ENCODE data around the gene NPBWR2.
A peak's percentile ranks its signal among the peaks of the same experiment; 100 is the strongest.

The NPBWR2 gene

DNA sequence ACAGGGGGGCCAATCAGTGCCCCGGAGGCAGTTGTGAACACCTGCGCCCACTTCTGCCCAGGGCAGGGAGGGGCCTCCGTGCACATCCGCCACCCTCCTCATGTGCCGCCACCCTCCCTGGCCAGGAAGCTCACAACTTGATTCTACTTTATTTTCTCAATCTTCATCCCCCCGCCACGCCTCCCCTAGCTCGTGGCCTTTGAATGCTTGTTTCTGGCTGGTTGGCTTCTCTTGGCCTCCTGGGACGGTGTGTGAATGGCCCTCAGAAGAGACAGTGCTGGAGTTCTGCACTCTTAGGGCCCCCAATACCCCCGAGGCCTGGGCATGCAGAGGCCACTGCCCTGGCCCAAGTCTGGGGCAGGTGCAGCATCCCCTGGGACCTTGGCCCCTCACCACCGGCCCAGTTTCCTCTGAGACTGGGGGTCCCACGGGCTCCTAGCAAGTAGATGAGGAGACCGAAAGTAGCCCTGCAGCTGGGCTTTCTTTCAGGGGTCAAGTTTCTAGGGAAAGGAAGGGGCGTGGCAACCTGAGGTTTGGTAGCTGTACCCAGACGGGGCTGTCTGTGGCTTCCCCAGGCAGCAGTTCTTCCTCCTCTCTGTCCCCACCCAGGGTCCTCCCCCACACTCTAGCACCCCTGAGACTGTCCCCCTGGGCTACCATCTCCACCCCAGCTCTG, 29.4 kb downstream of the NPBWR2 start:
- peak overlapping the region in 20 of 21 experiments; percentile 21 to 94 (median 84) for H3K27ac ChIP-seq
- peak overlapping the region; percentile 62 to 88 (median 74) for H3K4me3 ChIP-seq

DNA sequence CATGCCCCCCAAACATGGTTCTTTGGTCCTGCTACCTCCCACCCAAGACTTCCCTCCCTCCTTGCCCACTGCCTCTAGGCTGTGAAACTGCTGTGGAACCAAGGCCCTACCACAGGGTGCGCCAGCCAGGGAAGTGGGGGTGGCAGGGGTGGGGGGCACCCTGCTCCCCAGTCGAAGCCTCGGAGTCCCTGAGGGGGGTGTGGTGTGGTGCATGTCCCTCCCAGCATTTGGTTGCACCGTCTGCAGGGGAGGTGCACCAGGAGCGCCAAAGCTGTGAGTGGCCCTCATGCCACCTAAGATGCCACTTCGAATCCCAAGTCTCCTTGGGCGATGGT, 29.9 kb downstream of the NPBWR2 start:
- peak overlapping the region; percentile 62 to 88 (median 74) for H3K4me3 ChIP-seq
- H3K27ac ChIP-seq: peak overlapping the region in 18 of 21 experiments; percentile 5 to 94 (median 84)

DNA sequence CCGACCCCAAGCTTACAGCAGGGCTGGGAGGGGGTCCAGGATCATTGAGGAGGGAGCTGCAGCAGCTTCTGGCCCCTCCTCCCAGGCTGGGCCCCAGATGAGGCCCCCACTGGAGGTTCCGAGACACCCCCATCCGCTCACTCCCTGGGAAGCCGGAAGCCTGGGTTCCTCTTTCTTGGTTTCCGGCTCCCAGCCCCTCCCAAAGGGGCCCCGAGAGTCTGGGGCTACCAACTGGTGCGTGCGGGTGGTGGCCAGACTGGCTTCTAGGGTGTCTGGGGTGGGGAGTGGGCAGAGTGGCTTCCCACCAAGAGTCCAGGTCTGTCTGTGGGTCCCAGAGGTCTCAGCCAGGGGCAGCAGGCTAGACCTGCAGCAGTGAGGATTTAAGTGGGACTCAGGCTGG, 30.3 kb downstream of the NPBWR2 start:
- Histone ChIP-seq H3K27ac (peak overlapping the region in 19 of 21 experiments; percentile 5 to 94 (median 84)), H3K4me3 (peak overlapping the region; percentile 62 to 88 (median 74))

DNA sequence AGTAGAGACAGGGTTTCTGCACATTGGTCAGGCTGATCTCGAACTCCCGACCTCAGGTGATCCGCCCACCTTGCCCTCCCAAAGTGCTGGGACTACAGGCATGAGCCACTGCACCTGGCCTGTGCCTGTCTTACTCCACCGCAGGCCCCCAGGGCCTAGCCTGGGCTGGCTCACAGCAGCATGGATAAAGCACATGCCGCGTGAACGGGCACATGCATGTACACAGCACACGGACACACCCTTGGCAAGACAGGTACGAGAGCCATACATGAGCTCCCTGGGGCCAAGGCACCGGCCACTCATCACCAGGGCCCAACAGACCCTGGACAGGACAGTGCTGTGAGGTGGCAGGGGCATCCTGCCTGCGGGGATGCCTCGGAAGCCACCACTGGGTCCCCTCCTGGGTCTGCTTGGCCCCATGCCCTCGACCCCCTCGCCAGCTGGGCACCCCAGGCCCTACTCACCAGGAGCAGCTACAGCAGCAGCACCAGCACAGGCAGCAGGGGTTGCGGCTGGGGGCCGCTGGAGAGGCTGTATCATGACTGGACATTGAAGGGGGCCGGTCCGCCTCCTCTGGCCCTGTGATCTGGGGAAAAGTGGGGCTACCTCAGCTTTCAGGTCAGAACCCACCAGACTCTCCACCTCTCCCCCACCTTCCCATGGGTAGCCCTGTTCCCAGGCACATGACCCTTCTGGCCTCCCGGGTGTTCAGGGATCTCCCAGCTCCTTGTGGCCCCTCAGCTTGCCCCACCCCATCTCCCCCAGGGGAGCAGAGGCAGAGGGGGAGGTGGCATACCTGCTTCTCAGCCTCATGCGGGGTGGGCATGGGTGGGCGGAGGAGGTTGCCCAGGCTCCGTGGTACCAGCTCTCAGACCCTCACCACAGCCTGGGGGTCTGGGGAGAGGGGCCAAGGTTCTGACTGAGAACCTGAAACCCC, 31.0 kb downstream of the NPBWR2 start:
- Histone ChIP-seq H3K4me3 (peak overlapping the region in 5 of 7 experiments; percentile 62 to 83 (median 74)), H3K27ac (peak overlapping the region in 19 of 21 experiments; percentile 0 to 94 (median 84))

DNA sequence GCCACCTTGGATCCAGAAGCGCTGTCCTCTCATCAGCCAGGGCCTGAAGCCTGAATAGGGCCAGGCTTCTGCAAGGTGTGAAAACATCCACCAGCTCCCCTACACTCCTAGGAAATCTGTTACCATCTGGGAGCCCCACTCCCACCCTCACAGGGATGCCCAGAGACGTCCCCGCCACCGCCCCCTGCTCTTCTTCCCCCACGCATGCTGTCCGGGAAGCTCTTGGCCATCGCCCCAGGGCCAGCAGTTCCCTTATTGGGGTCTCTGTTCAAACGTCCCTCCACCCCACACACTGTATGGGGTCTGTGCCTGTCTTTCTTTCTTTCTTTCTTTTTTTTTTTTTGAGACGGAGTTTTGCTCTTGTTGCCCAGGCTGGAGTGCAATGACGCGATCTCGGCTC, 31.8 kb downstream of the NPBWR2 start:
- H3K27ac ChIP-seq: no peak overlapping the region

DNA sequence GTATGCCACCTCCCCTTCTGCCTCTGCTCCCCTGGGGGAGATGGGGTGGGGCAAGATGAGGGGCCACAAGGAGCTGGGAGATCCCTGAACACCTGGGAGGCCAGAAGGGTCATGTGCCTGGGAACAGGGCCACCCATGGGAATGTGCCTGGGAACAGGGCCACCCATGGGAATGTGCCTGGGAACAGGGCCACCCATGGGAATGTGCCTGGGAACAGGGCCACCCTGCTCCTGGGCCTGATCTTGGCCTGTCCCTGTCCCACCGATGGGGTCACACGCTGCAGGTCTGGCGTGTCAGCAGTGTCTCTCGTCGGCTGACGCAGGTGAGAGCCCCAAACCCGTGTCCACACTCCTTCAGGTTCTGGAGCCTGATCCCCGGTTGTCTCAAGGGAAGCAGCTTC, 32.4 kb downstream of the NPBWR2 start:
- H3K27ac ChIP-seq: no peak overlapping the region
- no peak overlapping the region for H3K4me3 ChIP-seq

More for the DNA sequence above, 31.8 kb downstream of the NPBWR2 start:
- H3K4me3 ChIP-seq: no peak overlapping the region

DNA sequence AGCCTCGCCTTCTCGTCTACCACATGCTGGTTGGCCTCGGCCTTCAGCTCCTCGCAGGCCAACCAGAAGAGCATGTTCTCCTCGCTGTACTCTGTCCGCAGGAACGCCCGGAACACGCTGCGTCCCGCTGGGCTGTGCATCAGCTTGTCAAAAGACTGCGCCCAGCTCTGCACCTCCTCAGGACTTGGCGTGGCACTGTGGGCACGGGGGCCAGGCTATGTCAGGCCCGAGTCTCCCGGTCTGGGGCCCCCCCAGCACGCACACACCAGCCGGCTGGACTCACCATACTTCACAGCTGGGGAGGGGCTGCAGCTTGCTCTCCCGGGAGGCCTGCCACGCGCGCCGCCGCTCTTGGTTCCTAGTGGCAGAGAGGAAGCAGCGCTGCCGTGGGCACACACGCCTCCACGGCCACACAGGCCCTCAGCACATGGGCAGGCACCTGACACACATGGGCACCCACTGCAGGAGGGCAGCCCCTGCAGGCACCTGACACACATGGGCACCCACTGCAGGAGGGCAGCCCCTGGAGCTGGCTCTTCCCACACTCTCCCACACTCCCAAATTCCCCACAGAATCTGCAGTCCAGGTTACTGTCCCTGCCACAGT, 33.1 kb downstream of the NPBWR2 start:
- Histone ChIP-seq H3K27ac (no peak overlapping the region), H3K4me3 (no peak overlapping the region)

DNA sequence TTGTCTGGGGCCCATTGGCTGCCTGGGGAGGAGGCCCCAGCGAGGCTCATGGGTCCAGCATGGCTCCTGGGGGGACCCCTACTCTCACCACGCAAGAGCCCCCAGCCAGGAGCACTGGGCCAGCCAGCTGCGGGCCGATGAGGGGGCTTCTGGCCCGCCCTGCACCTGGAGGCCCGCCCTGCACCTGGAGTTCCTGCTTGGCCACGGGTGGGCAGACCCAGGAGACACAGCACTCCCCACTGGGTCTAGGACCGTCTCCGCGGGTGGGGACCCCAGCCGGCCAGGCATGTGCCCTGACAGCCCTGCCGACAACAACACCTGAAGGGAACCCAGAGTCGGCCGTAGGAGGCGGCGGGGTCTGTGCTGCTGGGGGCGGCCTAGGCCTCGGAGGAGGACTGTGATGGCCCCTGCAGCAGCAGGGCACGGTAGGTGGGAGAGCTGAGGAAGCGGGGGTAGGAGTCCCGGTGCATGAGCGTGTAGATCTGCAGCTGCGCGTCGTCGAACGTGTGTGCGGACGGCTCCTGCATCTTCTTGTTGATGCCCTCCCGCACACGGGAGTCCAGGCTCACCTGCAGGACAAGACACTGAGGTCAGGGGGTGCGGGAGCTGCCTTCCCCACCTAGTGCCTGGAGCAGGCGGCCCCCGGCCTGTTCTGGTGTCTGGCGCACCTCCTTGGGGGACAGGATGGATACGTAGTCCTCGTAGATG, 33.7 kb downstream of the NPBWR2 start:
- no peak overlapping the region for H3K4me3 ChIP-seq
- H3K27ac ChIP-seq: no peak overlapping the region

DNA sequence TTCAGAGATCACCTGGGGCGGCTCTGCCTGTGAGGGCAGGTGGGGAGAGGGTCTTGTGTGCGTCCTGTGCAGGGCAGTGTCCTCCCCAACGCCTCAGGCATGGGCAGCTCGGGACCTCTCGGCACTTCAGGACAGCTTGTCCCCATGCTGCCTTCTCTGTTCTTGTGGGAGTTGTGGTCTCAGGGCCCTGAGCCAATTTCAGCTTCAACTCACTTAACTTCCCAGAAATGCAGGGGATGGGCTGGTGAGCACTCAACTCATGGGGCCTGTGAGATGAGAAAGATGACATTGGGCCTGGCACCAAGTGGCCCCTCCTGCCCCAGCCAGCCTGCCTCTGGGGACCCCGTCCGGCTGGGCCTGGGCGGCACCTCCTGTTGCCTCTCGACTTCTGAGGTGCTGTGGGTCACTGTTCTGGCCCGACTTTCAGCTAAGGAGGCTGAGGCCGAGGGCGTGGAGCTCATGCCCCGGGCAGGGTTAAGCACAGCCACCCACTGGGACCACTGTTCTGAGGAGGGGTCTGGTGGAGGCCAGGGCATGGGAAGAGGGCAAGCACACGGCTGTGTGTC, 34.8 kb downstream of the NPBWR2 start:
- H3K4me3 ChIP-seq: no peak overlapping the region
- H3K27ac ChIP-seq: no peak overlapping the region

DNA sequence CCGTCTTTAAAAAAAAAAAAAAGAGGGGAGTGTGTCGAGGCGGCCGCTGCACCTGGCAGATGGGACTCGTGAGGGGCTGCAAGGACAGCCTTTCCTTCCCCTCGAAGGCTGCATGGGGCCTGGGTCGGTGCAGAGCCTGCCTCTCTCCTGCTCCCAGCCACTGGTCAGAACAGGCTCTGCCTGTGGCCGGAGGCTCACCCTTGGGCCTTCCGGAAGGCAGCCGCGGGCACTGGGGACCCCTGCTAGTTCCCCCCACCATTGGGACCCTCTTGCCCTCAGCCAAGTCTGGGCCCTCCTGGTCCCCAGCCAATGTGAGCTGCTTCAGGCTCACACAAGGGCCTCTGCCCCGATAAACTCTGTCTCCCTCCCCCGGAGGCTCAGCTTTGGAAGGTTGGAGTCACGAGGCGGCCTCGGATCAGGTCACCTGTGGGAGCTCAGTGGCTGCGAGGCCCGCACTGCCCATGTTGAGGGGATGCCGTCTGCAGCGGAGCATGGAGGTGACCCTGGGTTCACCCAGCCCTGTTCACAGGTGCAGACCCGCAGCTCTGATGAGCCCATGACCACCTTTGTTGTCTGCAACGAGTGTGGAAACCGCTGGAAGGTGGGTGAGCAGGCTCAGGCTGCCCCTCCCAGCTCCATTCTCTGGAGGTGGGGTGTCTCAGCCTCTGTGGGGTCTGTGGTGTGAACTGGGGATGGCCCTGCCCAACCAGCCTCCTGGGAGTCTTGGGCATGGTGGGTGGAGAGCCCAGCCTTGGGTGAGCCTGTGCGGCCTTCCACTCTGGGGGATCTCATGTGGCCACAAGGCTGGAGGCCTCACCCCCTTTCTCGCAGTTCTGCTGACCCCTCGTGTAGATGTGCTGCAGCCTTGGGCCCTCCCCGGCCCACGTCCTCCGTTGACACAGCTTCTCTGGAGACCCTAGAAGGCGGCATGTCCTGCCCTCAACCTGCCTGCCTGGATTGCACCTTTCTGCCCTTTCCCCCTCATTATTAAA, 35.7 kb downstream of the NPBWR2 start:
- no peak overlapping the region for H3K27ac ChIP-seq
- H3K4me3 ChIP-seq: no peak overlapping the region

DNA sequence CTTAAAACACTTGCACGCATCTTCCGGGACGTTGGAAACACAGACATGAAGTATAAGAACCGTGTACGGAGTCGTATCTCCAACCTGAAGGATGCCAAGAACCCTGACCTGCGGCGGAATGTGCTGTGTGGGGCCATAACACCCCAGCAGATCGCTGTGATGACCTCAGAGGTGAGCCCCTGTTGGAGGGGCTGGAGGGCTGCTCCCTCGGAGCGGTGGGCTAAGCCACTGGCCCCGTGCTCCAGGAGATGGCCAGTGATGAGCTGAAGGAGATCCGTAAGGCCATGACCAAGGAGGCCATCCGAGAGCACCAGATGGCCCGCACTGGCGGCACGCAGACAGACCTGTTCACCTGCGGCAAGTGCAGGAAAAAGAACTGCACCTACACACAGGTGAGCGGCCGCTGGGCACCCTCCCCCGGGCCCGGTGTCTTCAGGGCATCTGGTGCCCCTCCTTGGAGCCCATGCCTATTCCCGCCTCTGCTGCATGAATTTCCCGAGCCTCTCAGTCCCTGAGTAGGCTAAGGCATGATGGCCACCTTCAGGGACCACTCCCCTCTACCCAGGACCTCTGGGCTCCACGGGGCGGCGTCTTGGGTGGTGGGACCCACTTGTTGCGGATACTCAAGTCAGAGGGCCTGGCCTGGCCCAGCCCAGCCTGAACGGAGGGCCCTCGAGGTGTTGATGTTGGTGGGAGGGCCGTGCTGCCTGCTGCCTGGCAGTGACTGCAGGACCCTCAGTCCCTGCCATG, 36.9 kb downstream of the NPBWR2 start:
- Histone ChIP-seq H3K27ac (no peak overlapping the region), H3K4me3 (no peak overlapping the region)

DNA sequence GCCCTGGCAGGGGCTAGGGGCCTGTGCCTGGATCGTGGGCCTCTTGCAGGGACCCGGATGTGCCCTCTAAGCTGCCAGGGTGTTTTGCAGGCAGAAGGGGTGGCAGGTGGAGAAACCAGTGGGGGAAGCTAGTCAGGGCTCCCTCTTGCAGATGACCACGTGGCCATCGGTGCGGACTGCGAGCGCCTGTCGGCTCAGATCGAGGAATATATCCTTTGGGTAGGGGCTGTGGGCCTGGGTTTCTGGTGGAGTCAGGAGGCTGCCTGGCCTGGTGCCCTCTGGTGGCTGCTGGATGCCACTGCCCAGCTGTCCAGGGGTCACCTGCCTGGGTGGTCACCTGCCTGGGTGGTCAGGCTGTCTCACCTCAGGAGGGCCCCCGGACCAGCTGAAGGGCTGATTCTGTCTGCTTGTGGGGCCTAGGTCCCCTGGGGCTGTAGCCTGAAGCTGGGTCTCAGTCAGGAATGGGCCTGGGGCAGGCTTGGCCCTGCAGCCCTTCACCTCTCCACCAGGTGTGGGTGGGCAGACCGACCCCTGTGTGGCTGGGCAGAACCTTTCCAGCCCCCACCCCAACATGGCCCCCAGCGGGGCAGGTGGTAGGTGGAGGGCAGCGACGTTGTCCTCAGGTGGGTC, 37.6 kb downstream of the NPBWR2 start:
- Histone ChIP-seq H3K27ac (no peak overlapping the region), H3K4me3 (no peak overlapping the region)

DNA sequence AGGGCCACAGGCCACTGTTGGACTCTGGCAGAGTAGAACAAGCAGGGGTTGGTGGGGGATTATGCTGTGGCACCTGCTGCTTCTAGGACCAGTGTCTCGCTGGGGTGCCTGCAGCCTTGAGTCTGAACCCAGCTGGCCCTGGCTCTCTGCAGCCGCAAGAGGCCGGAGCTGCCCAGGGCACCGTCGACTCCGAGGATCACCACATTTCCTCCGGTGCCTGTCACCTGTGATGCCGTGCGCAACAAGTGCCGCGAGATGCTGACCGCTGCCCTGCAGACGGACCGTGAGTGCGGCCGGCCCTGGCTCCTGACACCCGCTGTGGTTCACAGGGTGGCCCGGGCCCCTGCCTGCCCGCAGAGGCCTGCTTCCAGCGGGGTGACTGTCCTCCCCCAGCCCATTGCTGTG, 38.2 kb downstream of the NPBWR2 start:
- H3K4me3 ChIP-seq: no peak overlapping the region
- no peak overlapping the region for H3K27ac ChIP-seq

DNA sequence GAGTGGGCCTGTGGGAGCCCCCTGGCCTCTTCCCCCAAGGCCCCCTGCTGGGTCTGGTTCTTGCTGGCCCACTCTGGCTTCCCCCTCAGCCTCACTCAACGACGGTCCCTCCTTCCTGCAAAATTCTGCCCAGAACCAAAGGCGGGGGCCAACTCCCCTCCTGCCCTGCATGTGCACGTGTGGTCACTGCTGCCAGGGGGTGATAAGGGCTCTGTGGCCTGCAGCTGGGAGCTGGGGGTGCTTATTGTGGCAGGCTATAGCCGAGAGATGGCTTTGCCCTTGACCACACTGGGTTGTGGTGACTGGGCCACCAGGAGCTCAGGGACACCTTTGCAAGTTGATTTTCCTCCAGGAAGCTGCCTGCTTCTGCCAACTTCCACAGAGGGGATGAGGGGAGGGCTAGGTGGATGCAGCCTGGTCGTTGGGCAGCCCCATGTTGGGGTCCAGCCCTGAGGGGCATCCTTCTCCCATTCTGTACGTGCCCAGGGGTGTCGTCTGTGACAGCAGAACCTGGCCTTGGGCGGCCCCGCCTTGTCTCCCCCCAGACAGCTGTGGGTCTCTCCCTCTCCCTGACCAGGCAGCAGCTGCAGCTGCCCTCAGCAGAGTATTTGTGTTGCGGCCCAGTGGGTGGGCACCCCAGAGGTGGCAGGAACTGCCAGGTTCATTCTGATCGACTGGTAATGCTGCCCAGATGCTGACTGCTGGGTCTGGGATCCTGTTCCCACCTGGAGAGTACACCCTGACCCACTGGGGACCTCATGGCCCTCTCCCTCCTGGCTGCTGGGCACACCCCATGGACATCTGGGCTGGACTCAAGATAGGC, 38.8 kb downstream of the NPBWR2 start:
- Histone ChIP-seq H3K27ac (no peak overlapping the region), H3K4me3 (no peak overlapping the region)

DNA sequence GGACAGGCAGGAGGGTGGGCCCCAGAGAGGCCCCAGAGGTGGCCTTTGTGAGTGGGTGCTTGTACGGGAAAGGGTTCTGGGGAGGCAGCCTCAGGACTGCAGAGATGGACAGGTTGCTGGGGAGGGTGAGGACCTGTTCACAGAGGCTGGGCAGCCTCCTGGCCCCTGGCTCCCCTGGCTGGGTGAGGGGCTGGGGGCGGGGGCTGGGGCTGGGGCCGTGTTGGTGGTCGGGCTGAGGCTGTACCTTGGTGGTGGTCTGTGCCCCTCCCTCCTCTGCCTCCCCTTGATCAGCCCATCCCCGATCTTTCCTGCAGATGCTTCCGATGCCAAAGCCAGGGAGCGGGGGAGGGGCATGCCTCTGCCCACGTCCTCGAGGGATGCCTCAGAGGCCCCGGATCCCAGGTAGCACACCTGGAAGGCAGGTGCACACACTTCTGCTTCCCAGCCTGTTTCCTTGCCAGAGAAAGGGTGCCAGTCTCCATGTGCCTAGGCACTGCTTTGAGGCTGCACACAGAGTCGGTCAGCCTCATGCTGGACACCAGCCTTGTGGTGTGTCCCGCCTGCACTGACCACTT, 39.5 kb downstream of the NPBWR2 start:
- no peak overlapping the region for H3K27ac ChIP-seq

DNA sequence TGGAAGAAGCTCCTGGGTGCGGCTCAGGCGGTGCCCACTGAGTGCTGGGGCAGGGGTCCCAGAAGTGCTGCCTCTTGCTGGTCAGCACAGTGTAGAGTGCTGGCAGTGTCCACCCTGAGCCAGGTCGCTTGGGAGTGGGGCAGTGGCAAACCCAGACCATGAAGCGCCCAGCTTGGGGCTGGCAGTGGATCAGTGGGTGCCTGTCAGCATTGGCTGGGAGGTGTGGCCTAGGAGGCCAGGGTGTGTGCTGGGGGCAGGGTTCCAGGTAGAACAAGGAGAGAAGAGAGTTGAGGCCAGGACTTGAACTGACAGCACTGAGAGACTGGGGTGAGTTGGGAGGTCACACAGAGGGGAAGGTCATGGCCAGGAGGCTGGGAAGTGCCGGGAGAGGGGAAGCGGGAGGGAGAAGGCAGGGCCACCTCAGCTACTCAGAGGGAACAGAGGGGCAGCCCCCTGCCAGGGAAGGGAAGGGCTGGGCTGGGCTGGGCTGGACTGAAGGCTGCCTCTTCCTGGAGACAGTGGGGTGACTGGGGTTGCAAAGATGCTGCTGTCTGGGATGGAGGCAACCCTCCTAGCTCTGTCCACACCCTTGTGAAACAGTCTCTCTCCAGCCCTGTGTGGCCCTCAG, 40.2 kb downstream of the NPBWR2 start:
- no peak overlapping the region for H3K4me3 ChIP-seq
- no peak overlapping the region for H3K27ac ChIP-seq

More for the DNA sequence above, 39.5 kb downstream of the NPBWR2 start:
- no peak overlapping the region for H3K4me3 ChIP-seq

All from skin epidermis (tissue), 12 donors.